Measurements from ENCODE around the gene VAV2. TPM values are rescaled to one million over a fixed set of nuclear protein-coding genes. Genes with fewer than 3 reads are reported as not detected.
A peak's percentile ranks its signal among the peaks of the same experiment; 100 is the strongest.

VAV2 gene
- total and polyA plus RNA-seq, 2 experiments from 2014 or later: 8.1 to 28.9 TPM

GRCh38 chr9:133824802-133825186, 167.3 kb downstream of the VAV2 start (continued):
- TF ChIP-seq ZNF462 (CRISPR knock-in tag; IDR thresholded peaks at IDR 0.05) (no peak), REST (IDR thresholded peaks at IDR 0.05; ENCODE audit: unreplicated experiment) (no peak)

GRCh38 chr9:133824106-133824801, 167.9 kb downstream of the VAV2 start:
- Histone ChIP-seq H3K9me2 (ENCODE audit: insufficient read depth) (no peaks in the 10 kb centered on the region), H2AFZ (no peak overlapping the region), H4K20me1 (replicated peaks; ENCODE audit: insufficient read depth) (no peaks in the 10 kb centered on the region; the same call in 1 of the 2 replicates), H3K27ac (ENCODE audit: low read depth) (0 out of 2 replicates have a peak overlapping the region, but pooled peaks have one; percentile 59), H3F3A (replicated peaks; ENCODE audit: low read depth) (no peaks in the 10 kb centered on the region), H3K4me1 (ENCODE audit: insufficient read depth) (peaks cover 17% of the 10 kb centered on the region; the same call in 1 of the 2 replicates), H3K4me2 (no peak overlapping the region), H3K79me2 (replicated peaks; ENCODE audit: insufficient read depth) (no peaks in the 10 kb centered on the region), H3K36me3 (ENCODE audit: insufficient read depth) (no peaks in the 10 kb centered on the region), H3K27me3 (ENCODE audit: insufficient read depth) (no peaks in the 10 kb centered on the region), H3K4me3 (no peak overlapping the region)
- H3K36me3 Mint-ChIP-seq (ENCODE audit: low read depth): no peaks in the 10 kb centered on the region
- DNase-seq (ENCODE audit: low spot score) (no peak), ATAC-seq (peak; percentile 52)
- H3K9me3 Mint-ChIP-seq: no peaks in the 10 kb centered on the region
- H3K4me3 Mint-ChIP-seq: no peak overlapping the region
- H3K27me3 Mint-ChIP-seq (ENCODE audit: insufficient read depth, low read depth, poor library complexity): peaks cover 19% of the 10 kb centered on the region
- H3K4me1 Mint-ChIP-seq: peaks cover 46% of the 10 kb centered on the region
- peak overlapping the region; percentile 70; the same call in 1 of the 2 replicates for H3K27ac Mint-ChIP-seq
- TF ChIP-seq CTCF (conservative IDR thresholded peaks at IDR 0.05; ENCODE audit: low read depth in 2 of 2): no peak
- TF ChIP-seq STAT1 (IDR thresholded peaks at IDR 0.05; ENCODE audit: unreplicated experiment): no peak
- TF ChIP-seq ZNF331 (CRISPR knock-in tag; IDR thresholded peaks at IDR 0.05; ENCODE audit: low read depth): no peak
- no peak for TF ChIP-seq EZH2phosphoT487 (IDR thresholded peaks at IDR 0.05; ENCODE audit: unreplicated experiment)
- no peak for TF ChIP-seq JUNB (IDR thresholded peaks at IDR 0.05; ENCODE audit: unreplicated experiment)
- TF ChIP-seq ZNF114 (CRISPR knock-in tag; IDR thresholded peaks at IDR 0.05): no peak
- no peak for TF ChIP-seq EZH2 (IDR thresholded peaks at IDR 0.05; ENCODE audit: low read depth, unreplicated experiment)
- no peak for TF ChIP-seq POLR2AphosphoS5 (IDR thresholded peaks at IDR 0.05; ENCODE audit: low read depth)
- TF ChIP-seq ETS1 (IDR thresholded peaks at IDR 0.05): no peak
- TF ChIP-seq NANOG (IDR thresholded peaks at IDR 0.05; ENCODE audit: borderline replicate concordance): no peak
- TF ChIP-seq CREB1 (CRISPR knock-in tag; IDR thresholded peaks at IDR 0.05; ENCODE audit: low read depth): no peak

All from GM23338 (cell line).